ENCODE measurements around the gene SSPN.

DNA sequence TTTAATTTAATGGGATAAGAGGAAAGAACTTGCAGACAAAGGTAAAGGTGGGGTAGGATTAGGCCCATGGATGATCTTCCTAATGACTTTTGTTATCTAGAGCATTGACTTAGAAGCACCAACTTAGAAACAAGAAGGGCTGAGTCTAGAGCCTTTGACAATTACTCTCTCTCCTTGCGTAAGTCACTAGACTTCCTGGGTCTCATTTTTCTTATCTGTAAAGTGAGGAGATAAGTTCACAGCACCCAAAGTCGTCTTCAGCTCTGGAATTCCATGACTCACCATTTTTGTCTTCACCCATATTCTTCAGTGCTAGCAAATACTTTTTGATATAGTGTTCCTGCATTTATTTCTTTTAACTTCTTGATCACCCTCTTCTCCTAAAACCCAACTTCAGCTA lies 75.7 kb downstream of the SSPN start:
- TF ChIP-seq LEF1 (IDR thresholded peaks at IDR 0.05; ENCODE audit: borderline replicate concordance) (no peak), HDGF (IDR thresholded peaks at IDR 0.05; ENCODE audit: borderline replicate concordance) (no peak), L3MBTL2 (conservative IDR thresholded peaks at IDR 0.05) (no peak), FOXM1 (IDR thresholded peaks at IDR 0.05; ENCODE audit: borderline replicate concordance) (no peak), FOXK2 (IDR thresholded peaks at IDR 0.05) (no peak)
- TF ChIP-seq, protein P1, sequence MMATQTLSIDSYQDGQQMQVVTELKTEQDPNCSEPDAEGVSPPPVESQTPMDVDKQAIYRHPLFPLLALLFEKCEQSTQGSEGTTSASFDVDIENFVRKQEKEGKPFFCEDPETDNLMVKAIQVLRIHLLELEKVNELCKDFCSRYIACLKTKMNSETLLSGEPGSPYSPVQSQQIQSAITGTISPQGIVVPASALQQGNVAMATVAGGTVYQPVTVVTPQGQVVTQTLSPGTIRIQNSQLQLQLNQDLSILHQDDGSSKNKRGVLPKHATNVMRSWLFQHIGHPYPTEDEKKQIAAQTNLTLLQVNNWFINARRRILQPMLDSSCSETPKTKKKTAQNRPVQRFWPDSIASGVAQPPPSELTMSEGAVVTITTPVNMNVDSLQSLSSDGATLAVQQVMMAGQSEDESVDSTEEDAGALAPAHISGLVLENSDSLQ (IDR thresholded peaks at IDR 0.05) = no peak

Data from HEK293T (cell line).